Fibroblast of skin of left biceps (primary cell): ENCODE data around the gene SEMA3E.
"Not testable (repeated sequence)": the region's sequence is repeated elsewhere in the genome, so short reads cannot be mapped to it uniquely, and the experiment has no call there.

Experiments used
- DNase-seq, 2 experiments: peaks; one replicate each; pipeline ENCODE4 v3.0.0-alpha.2; 2013; ENCODE audit warnings: low read depth in 2 of 2

SEMA3E gene

GRCh38 chr7:83559887-83560286, 89.1 kb downstream of the SEMA3E start:
- DNase-seq, result no peak

DNA sequence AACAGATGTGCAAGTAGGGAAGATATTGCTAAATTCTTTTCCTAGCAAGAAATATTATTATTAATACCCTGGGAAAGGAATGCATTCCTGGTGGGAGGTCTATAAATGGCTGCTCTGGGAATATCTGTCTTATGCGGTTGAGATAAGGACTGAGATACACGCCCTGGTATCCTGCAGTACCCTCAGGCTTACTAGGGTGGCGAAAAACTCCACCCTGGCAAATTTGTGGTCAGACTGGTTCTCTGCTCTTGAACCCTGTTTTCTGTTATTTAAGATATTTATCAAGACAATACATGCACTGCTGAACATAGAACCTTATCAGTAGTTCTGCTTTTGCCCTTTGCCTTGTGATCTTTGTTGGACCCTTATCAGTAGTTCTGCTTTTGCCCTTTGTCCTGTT, 96.4 kb downstream of the SEMA3E start:
- not testable (repeated sequence) for DNase-seq

DNA sequence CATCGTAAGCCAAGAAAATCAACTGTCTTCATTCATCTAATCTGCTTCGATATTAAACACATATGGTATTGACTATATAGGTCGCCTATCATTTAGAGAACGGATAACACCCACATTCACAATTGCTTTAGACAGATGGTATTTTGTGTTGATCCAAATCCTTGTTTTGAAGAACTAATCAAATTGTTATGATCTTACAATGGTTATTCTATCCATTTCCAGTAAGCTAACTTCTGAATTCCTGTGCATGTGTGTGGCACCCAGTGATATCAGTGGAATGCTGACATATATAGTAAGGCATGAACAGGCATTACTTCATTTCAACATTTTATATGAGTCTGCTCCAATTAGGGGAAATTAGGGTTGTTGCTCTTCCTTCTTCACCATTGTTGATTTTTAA, 98.8 kb downstream of the SEMA3E start:
- peak; percentile 71 to 75 for DNase-seq

- DNase-seq, result no peak
These were observed 100.7 kb downstream of the SEMA3E start for GRCh38 chr7:83548250-83548649.

DNA sequence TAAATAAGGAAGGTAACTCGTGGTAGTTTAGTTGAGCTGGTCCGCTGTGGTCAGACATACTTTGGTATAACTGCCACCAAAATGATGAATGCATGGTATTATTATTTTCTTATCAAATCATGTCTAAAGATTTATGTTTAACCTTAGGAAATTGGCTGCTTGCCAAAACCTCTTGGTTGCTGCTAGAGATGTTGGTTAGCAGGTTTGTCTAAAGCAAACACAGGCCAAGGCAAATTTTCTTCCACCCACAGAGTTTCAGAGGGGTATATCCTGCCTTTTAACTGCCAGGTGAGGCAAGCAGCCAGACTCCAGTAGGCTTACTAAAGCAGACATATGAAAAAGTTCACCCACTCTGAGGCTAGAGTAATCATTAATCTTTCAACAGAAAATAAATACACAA, 101.4 kb downstream of the SEMA3E start:
- DNase-seq, result peak; percentile 45 to 51

DNA sequence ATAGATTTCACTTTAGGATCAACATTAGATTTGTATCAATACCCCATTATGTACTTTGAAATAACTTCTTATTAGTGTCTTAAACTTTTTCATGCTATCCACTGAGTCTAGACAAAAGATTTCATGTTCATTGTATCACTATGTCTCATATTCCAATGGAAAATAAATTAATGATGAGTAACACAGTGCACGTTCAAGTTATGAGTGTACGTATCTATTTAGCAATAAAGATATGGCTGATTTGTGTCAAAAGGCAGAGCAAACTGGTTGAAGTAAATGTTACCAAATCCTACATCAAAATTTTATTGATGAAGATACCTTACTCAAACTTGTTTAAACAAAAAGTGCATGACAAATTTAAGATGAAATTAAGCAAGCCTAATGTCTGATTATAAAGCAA, 102.4 kb downstream of the SEMA3E start:
- DNase-seq, result peak; percentile 18 to 30

DNA sequence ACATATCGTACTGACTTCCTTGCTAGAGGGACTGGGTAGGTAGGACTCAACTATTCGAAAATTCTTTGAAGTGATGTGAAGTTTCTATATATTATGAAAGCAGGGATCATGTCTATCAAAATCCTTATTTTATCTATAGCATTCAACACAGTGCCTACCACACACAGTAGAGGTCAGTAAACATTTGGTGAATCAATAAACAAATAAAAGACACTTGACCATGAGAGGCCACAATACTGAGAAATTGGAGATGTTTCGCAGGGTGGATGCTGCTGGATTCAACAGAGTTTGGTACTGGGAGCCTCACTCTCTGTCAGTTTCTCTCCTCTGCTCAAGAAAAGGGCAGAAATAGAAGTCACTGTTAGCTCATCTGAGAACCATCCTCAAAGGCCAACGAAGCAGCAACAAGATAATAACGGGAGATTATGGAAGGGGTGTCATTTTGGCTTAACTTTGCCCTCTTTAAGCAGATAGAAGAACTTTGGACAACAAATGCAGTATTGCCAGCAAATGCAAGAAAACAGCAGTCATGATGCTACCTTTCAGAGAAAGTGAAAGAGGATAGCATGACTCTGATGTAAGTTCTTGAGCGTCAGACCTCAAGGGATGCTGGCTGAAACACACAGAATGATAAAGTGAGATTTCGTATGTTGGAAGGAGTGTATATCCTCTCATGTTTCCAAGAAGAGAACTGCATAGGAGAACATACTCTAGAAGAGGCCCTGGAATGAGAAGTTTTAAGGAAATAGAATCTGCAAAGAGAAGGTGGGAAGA, 107.6 kb downstream of the SEMA3E start:
- DNase-seq, result no peak

DNA sequence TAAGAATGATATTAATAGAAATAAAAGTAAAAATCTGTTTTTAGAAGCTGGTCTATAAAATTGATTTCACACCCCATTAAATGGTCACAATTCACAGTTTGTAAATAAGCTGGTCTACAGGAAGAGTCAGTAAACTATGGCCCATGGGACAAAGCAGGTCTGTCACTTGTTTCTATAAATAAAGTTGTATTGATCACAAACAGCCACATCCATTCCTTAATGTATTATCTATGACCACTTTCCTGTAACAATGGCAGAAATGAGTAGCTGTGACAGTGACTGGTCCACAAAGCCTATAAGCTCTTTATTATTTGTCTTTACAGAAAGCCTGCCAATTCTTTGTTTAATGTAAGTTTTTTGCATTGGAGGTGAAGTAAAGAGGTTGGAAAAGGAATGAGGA, 114.5 kb downstream of the SEMA3E start:
- DNase-seq, result no peak

- DNase-seq, result no peak
These were observed 116.7 kb downstream of the SEMA3E start for GRCh38 chr7:83532219-83532618.

- no peak for DNase-seq
These were observed 117.2 kb downstream of the SEMA3E start for GRCh38 chr7:83531766-83532165.

GRCh38 chr7:83528925-83529423, 120.0 kb downstream of the SEMA3E start:
- no peak for DNase-seq

DNA sequence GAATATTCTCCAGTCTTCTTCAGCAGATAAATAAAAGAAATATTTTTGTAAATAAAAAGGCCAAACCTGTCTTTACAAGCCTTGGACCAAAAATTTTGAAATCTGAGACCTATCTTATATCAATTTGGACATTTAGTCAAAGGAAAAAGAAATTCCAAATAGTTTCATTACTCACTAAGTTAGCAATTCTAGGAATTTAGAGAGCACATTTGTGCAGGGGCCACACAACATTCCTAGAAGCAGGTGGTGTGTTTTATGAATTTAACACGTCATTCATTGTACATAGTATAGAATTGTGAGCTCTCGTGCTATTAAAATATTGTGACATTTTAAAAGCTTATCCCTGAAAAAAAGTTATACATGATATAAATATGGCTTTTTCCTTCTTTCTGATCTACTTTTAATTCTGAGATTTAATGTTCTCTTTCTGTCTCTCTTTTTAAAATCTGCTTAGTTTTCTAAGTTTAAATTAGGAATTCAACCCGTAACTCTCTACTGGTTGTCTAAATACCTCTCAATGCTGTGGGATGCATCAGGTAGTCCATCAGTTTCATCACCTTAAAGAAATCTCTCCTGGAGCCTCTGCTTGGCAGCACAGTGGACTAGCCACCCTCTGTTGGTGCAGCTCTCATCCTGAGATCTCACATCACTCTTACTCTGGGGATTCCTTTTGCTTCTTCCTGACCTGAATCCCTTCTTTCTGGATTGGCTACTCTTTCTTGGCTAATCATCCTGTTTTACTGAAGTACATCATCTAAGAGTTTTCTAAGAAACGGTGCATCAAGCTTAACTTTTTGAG, 124.5 kb downstream of the SEMA3E start:
- DNase-seq, result peak; percentile 13 to 19

DNA sequence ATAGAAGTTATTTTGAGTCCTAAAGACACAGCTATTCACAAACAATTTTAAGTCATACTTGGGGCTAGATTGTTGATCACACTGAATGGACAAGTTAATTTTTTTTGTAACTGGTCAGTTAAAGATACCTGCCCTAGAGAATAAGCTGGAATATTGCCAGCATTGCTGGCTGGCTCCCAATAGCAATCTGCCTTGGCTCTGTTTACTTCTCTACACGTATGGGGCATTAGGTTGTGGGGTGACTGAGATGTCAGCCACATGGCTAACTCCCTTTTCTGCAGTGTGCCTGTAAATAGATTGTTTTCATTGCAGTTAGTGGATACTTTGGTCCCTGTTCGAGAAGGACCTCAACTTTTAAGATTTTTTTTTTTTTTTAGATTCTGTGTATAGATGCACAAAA, 128.2 kb downstream of the SEMA3E start:
- DNase-seq, result no peak

GRCh38 chr7:83519240-83519639, 129.7 kb downstream of the SEMA3E start:
- DNase-seq, result no peak

DNA sequence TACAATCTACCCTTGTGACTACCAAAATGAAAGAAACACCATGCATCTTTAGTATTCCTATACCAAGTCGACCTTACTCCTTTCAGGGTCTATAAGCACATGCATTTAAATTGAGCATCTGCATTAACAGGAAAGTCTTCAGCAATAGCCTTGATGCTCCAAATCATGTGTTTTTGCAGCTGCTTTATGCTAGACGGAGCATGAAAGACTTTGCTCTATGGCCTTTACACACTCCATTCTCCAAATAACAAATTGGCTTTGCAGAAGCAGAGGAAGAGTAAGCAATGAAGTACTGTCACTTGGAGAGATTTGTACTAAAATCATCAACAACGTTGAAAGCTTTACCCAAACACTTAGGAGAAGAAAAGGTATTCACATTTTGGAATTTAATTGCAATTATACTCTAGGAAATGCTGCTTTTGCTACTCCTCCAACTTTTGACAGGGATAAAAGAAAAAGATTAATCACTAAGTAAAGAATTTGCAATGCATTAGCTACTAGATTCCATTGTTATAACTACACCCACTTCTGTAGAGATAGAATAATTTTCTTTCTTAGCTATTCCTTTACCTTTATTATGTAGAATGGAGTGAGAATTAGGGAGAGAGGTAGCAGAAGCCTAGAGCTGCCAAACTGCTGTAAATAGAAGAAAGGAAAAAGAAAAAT, 131.8 kb downstream of the SEMA3E start:
- DNase-seq, result no peak

DNA sequence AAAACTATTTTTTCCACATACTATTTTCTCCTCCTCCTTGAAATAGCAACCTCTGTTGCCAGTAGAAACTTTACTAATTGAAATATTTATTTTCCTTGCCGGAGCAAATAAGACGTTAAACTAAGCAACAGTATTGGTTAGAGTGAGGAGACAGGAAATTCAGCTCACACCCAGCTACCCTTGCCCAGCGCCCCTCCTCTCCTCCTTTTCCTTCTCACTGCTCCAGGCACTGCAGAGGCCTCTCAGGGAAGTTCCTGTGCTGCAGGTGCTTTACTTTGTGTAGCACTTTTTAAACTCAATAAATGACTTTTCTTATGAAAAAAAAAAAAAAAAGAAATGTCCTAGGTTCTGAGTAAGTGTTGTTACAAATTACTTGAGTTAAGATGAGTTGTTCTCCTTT, 134.0 kb downstream of the SEMA3E start:
- no peak for DNase-seq

- DNase-seq, result no peak
These were observed 139.5 kb downstream of the SEMA3E start for GRCh38 chr7:83509255-83510021.

DNA sequence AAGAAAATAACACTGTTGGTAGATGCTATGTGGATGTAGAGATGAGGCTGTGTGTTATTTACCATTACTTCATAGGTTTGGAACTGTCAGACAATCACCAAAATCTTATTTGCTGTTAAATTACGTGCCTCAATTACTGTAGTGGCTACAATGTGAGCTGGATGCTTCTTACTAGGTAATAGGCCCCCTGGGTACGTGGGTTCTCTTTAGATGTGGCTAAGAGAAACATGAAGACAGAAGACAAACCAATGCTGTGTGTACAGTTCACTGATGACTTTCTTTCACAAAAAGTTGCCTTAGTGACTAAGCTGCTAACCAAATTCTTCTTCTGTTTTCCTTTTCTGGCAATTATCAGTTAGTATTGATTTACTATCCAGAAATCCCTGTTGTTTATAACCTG, 144.6 kb downstream of the SEMA3E start:
- no peak for DNase-seq

DNA sequence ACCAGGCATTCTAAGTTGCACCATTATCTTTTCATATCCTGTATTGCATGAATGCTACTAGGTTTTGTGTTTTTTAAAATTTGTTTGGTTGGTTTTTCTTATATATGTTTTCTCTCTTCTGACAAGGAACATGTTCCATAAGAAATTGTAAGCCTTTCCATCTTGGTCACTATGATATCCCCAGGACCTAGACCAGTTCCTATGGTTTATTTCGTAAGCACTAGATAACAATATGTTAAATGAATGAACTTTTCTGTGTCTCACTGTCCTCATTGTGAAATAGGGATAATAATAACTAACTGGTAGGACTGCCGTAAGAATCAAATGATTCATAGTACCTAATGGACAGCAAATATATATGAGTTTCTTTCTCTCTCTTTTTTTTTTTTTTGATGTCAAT, 146.3 kb downstream of the SEMA3E start:
- no peak for DNase-seq

- DNase-seq, result peak; percentile 13 to 14
These were observed 154.3 kb downstream of the SEMA3E start for GRCh38 chr7:83494683-83495082.

DNA sequence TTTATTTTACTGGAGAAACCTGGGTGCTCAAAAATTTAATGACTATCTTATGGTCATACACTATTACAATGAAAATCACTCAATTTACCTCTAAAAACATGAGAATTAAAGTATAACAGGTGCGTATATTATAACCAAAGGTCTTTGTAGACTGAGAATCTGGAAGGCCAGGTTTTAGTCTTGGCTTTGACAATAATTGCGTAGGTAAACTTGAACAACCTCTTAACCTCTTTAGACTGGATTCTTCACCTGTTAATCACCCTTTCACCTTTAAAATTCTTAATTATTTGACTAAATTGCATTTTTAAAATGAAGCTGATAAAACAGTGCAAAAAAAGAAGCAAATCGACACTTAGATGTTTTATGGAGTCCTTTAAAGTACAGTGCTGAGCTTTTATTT, 156.1 kb downstream of the SEMA3E start:
- no peak for DNase-seq

- no peak for DNase-seq
These were observed 161.1 kb downstream of the SEMA3E start for GRCh38 chr7:83487801-83488200.
